ENCODE results near the gene MYH15. TPM values are rescaled to one million over a fixed set of nuclear protein-coding genes. Genes with fewer than 3 reads are reported as not detected.

MYH15 gene
- total and polyA plus RNA-seq, 10 of the 15 experiments (the other 5 are each of a cell fraction or from before 2014, with no cell fraction given), result 0.05 to 0.27 (median 0.09) TPM; not detected in 1

- TF ChIP-seq CEBPZ (IDR thresholded peaks at IDR 0.05; ENCODE audit: low read depth, low read length) (no peak), GABPA (IDR thresholded peaks at IDR 0.05; ENCODE audit: low read depth) (no peak), NBN (IDR thresholded peaks at IDR 0.05) (no peak), SIX5 (IDR thresholded peaks at IDR 0.05; ENCODE audit: low read depth, low read length, severe bottlenecking) (no peak), SUPT20H (IDR thresholded peaks at IDR 0.05; ENCODE audit: borderline replicate concordance, control insufficient read depth, low read depth, low read length) (no peak), BHLHE40 (IDR thresholded peaks at IDR 0.05; ENCODE audit: borderline replicate concordance in 1 of 2, low read depth in 2 of 2, low read length in 1 of 2) (no peak), CHD1 (IDR thresholded peaks at IDR 0.05; ENCODE audit: low read depth, low read length) (no peak), RB1 (IDR thresholded peaks at IDR 0.05; ENCODE audit: borderline replicate concordance) (no peak), ZBTB33 (IDR thresholded peaks at IDR 0.05) (no peak), GATAD2B (conservative IDR thresholded peaks at IDR 0.05; ENCODE audit: low read depth) (no peak), SMC3 (IDR thresholded peaks at IDR 0.05; ENCODE audit: borderline replicate concordance, low read length) (no peak)
- TF ChIP-seq, protein P1, sequence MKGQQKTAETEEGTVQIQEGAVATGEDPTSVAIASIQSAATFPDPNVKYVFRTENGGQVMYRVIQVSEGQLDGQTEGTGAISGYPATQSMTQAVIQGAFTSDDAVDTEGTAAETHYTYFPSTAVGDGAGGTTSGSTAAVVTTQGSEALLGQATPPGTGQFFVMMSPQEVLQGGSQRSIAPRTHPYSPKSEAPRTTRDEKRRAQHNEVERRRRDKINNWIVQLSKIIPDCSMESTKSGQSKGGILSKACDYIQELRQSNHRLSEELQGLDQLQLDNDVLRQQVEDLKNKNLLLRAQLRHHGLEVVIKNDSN (IDR thresholded peaks at IDR 0.05; ENCODE audit: borderline replicate concordance, extremely low read length, insufficient read depth, low read depth, low read length), result no peak
- TF ChIP-seq, protein P2, sequence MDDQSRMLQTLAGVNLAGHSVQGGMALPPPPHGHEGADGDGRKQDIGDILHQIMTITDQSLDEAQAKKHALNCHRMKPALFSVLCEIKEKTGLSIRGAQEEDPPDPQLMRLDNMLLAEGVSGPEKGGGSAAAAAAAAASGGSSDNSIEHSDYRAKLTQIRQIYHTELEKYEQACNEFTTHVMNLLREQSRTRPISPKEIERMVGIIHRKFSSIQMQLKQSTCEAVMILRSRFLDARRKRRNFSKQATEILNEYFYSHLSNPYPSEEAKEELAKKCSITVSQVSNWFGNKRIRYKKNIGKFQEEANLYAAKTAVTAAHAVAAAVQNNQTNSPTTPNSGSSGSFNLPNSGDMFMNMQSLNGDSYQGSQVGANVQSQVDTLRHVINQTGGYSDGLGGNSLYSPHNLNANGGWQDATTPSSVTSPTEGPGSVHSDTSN (IDR thresholded peaks at IDR 0.05; ENCODE audit: insufficient replicate concordance, low read depth, low read length), result no peak
- TF ChIP-seq, protein P3, sequence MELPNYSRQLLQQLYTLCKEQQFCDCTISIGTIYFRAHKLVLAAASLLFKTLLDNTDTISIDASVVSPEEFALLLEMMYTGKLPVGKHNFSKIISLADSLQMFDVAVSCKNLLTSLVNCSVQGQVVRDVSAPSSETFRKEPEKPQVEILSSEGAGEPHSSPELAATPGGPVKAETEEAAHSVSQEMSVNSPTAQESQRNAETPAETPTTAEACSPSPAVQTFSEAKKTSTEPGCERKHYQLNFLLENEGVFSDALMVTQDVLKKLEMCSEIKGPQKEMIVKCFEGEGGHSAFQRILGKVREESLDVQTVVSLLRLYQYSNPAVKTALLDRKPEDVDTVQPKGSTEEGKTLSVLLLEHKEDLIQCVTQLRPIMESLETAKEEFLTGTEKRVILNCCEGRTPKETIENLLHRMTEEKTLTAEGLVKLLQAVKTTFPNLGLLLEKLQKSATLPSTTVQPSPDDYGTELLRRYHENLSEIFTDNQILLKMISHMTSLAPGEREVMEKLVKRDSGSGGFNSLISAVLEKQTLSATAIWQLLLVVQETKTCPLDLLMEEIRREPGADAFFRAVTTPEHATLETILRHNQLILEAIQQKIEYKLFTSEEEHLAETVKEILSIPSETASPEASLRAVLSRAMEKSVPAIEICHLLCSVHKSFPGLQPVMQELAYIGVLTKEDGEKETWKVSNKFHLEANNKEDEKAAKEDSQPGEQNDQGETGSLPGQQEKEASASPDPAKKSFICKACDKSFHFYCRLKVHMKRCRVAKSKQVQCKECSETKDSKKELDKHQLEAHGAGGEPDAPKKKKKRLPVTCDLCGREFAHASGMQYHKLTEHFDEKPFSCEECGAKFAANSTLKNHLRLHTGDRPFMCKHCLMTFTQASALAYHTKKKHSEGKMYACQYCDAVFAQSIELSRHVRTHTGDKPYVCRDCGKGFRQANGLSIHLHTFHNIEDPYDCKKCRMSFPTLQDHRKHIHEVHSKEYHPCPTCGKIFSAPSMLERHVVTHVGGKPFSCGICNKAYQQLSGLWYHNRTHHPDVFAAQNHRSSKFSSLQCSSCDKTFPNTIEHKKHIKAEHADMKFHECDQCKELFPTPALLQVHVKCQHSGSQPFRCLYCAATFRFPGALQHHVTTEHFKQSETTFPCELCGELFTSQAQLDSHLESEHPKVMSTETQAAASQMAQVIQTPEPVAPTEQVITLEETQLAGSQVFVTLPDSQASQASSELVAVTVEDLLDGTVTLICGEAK (IDR thresholded peaks at IDR 0.05; ENCODE audit: borderline replicate concordance), result no peak
Observed at GRCh38 chr3:108455212-108455705, 55.1 kb downstream of the MYH15 start (continued).

All from GM12878 (cell line).